Measurements from ENCODE around the gene CRB1. TPM values are rescaled to one million over a fixed set of nuclear protein-coding genes. Genes with fewer than 3 reads are reported as not detected.

CRB1 gene
- total RNA-seq, 6 experiments from 2014 or later = 0.07 TPM; not detected in 5

DNA sequence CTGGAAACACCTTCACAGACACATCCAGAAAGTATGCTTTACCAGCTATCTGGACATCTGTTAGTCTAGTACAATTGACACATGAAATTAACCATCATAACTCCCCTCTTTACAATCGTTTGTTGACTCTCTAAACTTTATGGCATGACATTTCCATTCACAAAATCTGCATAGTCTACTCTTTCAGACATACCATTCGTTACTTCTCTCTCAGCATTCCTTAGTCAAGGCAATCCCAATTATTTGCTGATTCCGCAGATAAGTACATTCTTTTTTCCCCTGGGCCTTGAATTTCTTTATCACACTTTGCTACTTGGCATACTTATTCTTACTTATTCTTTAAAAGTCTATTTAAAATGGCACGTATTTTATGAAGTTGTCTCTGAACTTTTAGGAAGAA lies 15.1 kb upstream of the CRB1 start:
- Mint-ChIP-seq H3K4me3 (no peak overlapping the region), H3K27me3 (ENCODE audit: insufficient read depth) (peaks cover 1% of the 10 kb centered on the region), H3K36me3 (ENCODE audit: low read depth) (no peaks in the 10 kb centered on the region), H3K9me3 (no peaks in the 10 kb centered on the region), H3K27ac (no peak overlapping the region), H3K4me1 (ENCODE audit: low read depth) (no peaks in the 10 kb centered on the region)
- TF ChIP-seq CTCF (IDR thresholded peaks at IDR 0.05) = no peak
- no peak for DNase-seq

GRCh38 chr1:197254866-197255265 lies 13.2 kb upstream of the CRB1 start:
- Mint-ChIP-seq H3K36me3 (ENCODE audit: low read depth) (no peaks in the 10 kb centered on the region), H3K9me3 (no peaks in the 10 kb centered on the region), H3K4me1 (ENCODE audit: low read depth) (no peaks in the 10 kb centered on the region), H3K27ac (no peak overlapping the region), H3K4me3 (no peak overlapping the region), H3K27me3 (ENCODE audit: insufficient read depth) (peaks cover 4% of the 10 kb centered on the region)
- TF ChIP-seq CTCF (IDR thresholded peaks at IDR 0.05) = no peak
- DNase-seq = no peak

- peaks cover 4% of the 10 kb centered on the region for H3K27me3 Mint-ChIP-seq (ENCODE audit: insufficient read depth)
- TF ChIP-seq CTCF (IDR thresholded peaks at IDR 0.05) = no peak
- no peaks in the 10 kb centered on the region for H3K9me3 Mint-ChIP-seq
- no peak overlapping the region for H3K4me3 Mint-ChIP-seq
- H3K4me1 Mint-ChIP-seq (ENCODE audit: low read depth) = no peaks in the 10 kb centered on the region
- H3K36me3 Mint-ChIP-seq (ENCODE audit: low read depth) = no peaks in the 10 kb centered on the region
- DNase-seq = no peak
- no peak overlapping the region for H3K27ac Mint-ChIP-seq
Measured at GRCh38 chr1:197264936-197265567, 3.0 kb upstream of the CRB1 start.

DNA sequence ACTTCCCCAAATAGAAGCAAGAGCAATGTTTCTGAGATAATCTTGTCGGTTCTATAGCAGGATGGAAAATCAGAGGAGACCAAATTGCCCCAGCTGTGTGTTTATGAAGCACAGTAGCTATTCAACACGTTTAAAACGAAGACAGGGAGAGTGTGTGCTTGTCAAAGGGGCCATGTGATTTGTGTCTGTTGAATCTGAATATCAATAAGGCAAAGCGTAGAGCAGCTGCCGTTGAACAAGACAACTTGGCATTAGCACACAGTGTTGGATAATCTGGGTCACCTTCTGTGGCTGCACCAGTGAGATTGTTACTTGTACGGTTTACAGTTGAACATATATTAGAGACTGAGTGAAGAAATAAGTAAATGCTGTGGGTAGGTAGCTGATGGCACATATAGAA lies 1.0 kb downstream of the CRB1 start:
- no peaks in the 10 kb centered on the region for H3K4me1 Mint-ChIP-seq (ENCODE audit: low read depth)
- H3K27ac Mint-ChIP-seq = no peak overlapping the region
- H3K27me3 Mint-ChIP-seq (ENCODE audit: insufficient read depth) = peaks cover 1% of the 10 kb centered on the region; the same call in 1 of the 2 replicates
- no peaks in the 10 kb centered on the region for H3K36me3 Mint-ChIP-seq (ENCODE audit: low read depth)
- H3K4me3 Mint-ChIP-seq = no peak overlapping the region
- no peaks in the 10 kb centered on the region for H3K9me3 Mint-ChIP-seq
- no peak for TF ChIP-seq CTCF (IDR thresholded peaks at IDR 0.05)
- DNase-seq = no peak

DNA sequence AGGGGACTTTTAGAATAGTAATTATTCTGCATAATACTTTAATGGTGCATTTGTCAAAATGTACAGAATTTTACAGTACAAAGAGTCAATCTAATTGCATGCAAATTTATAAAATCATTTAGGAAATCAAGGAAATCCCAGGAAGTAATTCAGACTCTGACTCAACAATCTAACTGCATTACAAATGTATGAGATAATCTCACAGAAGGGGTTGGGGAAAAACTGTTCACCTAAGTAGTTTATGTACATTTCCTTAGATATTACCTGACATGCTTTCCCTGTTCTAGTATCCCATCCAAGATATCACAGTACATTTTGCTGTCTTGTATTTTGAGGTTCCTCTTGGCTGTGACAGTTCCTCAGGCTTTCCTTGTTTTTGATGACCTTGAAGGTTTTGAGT lies 4.7 kb downstream of the CRB1 start:
- H3K27ac Mint-ChIP-seq = no peak overlapping the region
- no peaks in the 10 kb centered on the region for H3K4me1 Mint-ChIP-seq (ENCODE audit: low read depth)
- no peak for DNase-seq
- no peak overlapping the region for H3K4me3 Mint-ChIP-seq
- no peaks in the 10 kb centered on the region for H3K36me3 Mint-ChIP-seq (ENCODE audit: low read depth)
- H3K9me3 Mint-ChIP-seq = no peaks in the 10 kb centered on the region
- TF ChIP-seq CTCF (IDR thresholded peaks at IDR 0.05) = no peak
- H3K27me3 Mint-ChIP-seq (ENCODE audit: insufficient read depth) = peaks cover 1% of the 10 kb centered on the region; the same call in 1 of the 2 replicates

Measured in HFFc6 (cell line).